Activated T-cell treated with anti-CD3 and anti-CD28 coated beads, Interleukin-2, amount 50 U/mL, for 24 hours (primary cell): ENCODE data around the gene APMAP.

Source experiments
- DNase-seq: peaks from one replicate; pipeline ENCODE4 v3.0.0-alpha.2; 2020
- H3K27ac Mint-ChIP-seq: 2 replicates; pipeline ENCODE4 v1.8.0; 2020; ENCODE audit warnings: mild to moderate bottlenecking, mixed read lengths
- H3K27me3 Mint-ChIP-seq: 2 replicates; pipeline ENCODE4 v1.8.0; 2020; ENCODE audit warnings: mixed read lengths
- H3K36me3 Mint-ChIP-seq: 2 replicates; pipeline ENCODE4 v1.8.0; 2020; ENCODE audit warnings: low read depth, mixed read lengths
- H3K4me1 Mint-ChIP-seq: 2 replicates; pipeline ENCODE4 v1.8.0; 2020; ENCODE audit warnings: low read depth, mixed read lengths
- H3K4me3 Mint-ChIP-seq: 2 replicates; pipeline ENCODE4 v1.8.0; 2020; ENCODE audit warnings: mild to moderate bottlenecking, moderate library complexity, mixed read lengths
- H3K9me3 Mint-ChIP-seq: 2 replicates; pipeline ENCODE4 v1.8.0; 2020; ENCODE audit warnings: mixed read lengths

The APMAP gene

GRCh38 chr20:24991897-24992486 is 559 bp downstream of the APMAP start:
- no peak for DNase-seq
- peaks cover 56% of the 10 kb centered on the region for H3K36me3 Mint-ChIP-seq
- peaks cover 71% of the 10 kb centered on the region for H3K4me1 Mint-ChIP-seq
- peak overlapping the region; percentile 96 for H3K27ac Mint-ChIP-seq
- no peaks in the 10 kb centered on the region for H3K27me3 Mint-ChIP-seq
- no peaks in the 10 kb centered on the region for H3K9me3 Mint-ChIP-seq
- peak overlapping the region; percentile 98 for H3K4me3 Mint-ChIP-seq

- DNase-seq: peak; percentile 19
- Mint-ChIP-seq H3K27ac (peak overlapping the region; percentile 96), H3K36me3 (peaks cover 66% of the 10 kb centered on the region), H3K27me3 (no peaks in the 10 kb centered on the region), H3K4me1 (peaks cover 83% of the 10 kb centered on the region), H3K9me3 (no peaks in the 10 kb centered on the region), H3K4me3 (peak overlapping the region; percentile 98)
Measured at GRCh38 chr20:24990810-24991252, 1.7 kb downstream of the APMAP start.

- H3K4me1 Mint-ChIP-seq: peaks cover 90% of the 10 kb centered on the region
- peak; percentile 9 for DNase-seq
- H3K27ac Mint-ChIP-seq: no peak overlapping the region
- peaks cover 81% of the 10 kb centered on the region for H3K36me3 Mint-ChIP-seq
- peak overlapping the region; percentile 7 for H3K4me3 Mint-ChIP-seq
- H3K9me3 Mint-ChIP-seq: no peaks in the 10 kb centered on the region
- no peaks in the 10 kb centered on the region for H3K27me3 Mint-ChIP-seq
Measured at GRCh38 chr20:24989162-24989561, 3.4 kb downstream of the APMAP start.

- Mint-ChIP-seq H3K4me1 (peaks cover 85% of the 10 kb centered on the region), H3K9me3 (no peaks in the 10 kb centered on the region), H3K36me3 (peaks cover 91% of the 10 kb centered on the region), H3K27ac (peak overlapping the region; percentile 59), H3K4me3 (no peak overlapping the region), H3K27me3 (no peaks in the 10 kb centered on the region)
- DNase-seq: peak; percentile 20
Measured at GRCh38 chr20:24987873-24988835, 4.4 kb downstream of the APMAP start.

- Mint-ChIP-seq H3K4me3 (no peak overlapping the region), H3K9me3 (no peaks in the 10 kb centered on the region), H3K27ac (peak overlapping the region; percentile 59), H3K36me3 (peaks cover 94% of the 10 kb centered on the region), H3K27me3 (no peaks in the 10 kb centered on the region), H3K4me1 (peaks cover 86% of the 10 kb centered on the region)
- peak; percentile 28 for DNase-seq
Measured at GRCh38 chr20:24987244-24987643, 5.3 kb downstream of the APMAP start.

- no peaks in the 10 kb centered on the region for H3K27me3 Mint-ChIP-seq
- H3K36me3 Mint-ChIP-seq: peaks cover 93% of the 10 kb centered on the region
- H3K27ac Mint-ChIP-seq: peak overlapping the region; percentile 59
- H3K4me1 Mint-ChIP-seq: peaks cover 89% of the 10 kb centered on the region
- no peaks in the 10 kb centered on the region for H3K9me3 Mint-ChIP-seq
- peak; percentile 5 for DNase-seq
- H3K4me3 Mint-ChIP-seq: no peak overlapping the region
Measured at GRCh38 chr20:24986436-24987015, 6.0 kb downstream of the APMAP start.

- peak; percentile 17 for DNase-seq
- Mint-ChIP-seq H3K4me3 (no peak overlapping the region), H3K4me1 (peaks cover 88% of the 10 kb centered on the region), H3K27me3 (no peaks in the 10 kb centered on the region), H3K27ac (peak overlapping the region; percentile 72), H3K9me3 (no peaks in the 10 kb centered on the region), H3K36me3 (peaks cover 95% of the 10 kb centered on the region)
Measured at GRCh38 chr20:24985802-24986201, 6.7 kb downstream of the APMAP start.

GRCh38 chr20:24984961-24985640 is 7.5 kb downstream of the APMAP start:
- Mint-ChIP-seq H3K4me3 (no peak overlapping the region), H3K27ac (peak overlapping the region; percentile 7), H3K4me1 (peaks cover 81% of the 10 kb centered on the region), H3K36me3 (peaks cover 96% of the 10 kb centered on the region), H3K9me3 (no peaks in the 10 kb centered on the region), H3K27me3 (no peaks in the 10 kb centered on the region)
- DNase-seq: peak; percentile 20

- peak overlapping the region; percentile 51 for H3K27ac Mint-ChIP-seq
- peaks cover 96% of the 10 kb centered on the region for H3K36me3 Mint-ChIP-seq
- peak; percentile 5 for DNase-seq
- H3K27me3 Mint-ChIP-seq: no peaks in the 10 kb centered on the region
- no peak overlapping the region for H3K4me3 Mint-ChIP-seq
- H3K4me1 Mint-ChIP-seq: peaks cover 79% of the 10 kb centered on the region
- no peaks in the 10 kb centered on the region for H3K9me3 Mint-ChIP-seq
Measured at GRCh38 chr20:24983896-24984295, 8.7 kb downstream of the APMAP start.

- peaks cover 96% of the 10 kb centered on the region for H3K36me3 Mint-ChIP-seq
- no peak overlapping the region for H3K4me3 Mint-ChIP-seq
- H3K4me1 Mint-ChIP-seq: peaks cover 62% of the 10 kb centered on the region
- DNase-seq: peak; percentile 26
- no peak overlapping the region for H3K27ac Mint-ChIP-seq
- no peaks in the 10 kb centered on the region for H3K27me3 Mint-ChIP-seq
- peaks cover under 1% of the 10 kb centered on the region for H3K9me3 Mint-ChIP-seq
Measured at GRCh38 chr20:24981790-24982189, 10.8 kb downstream of the APMAP start.

- Mint-ChIP-seq H3K36me3 (peaks cover 96% of the 10 kb centered on the region), H3K9me3 (peaks cover 3% of the 10 kb centered on the region), H3K27me3 (no peaks in the 10 kb centered on the region), H3K27ac (peak overlapping the region; percentile 33), H3K4me1 (peaks cover 58% of the 10 kb centered on the region), H3K4me3 (no peak overlapping the region)
- peak; percentile 20 for DNase-seq
Measured at GRCh38 chr20:24981282-24981681, 11.3 kb downstream of the APMAP start.

GRCh38 chr20:24980291-24981053 is 12.1 kb downstream of the APMAP start:
- H3K9me3 Mint-ChIP-seq: peaks cover 3% of the 10 kb centered on the region
- peaks cover 97% of the 10 kb centered on the region for H3K36me3 Mint-ChIP-seq
- H3K27me3 Mint-ChIP-seq: no peaks in the 10 kb centered on the region
- H3K27ac Mint-ChIP-seq: no peak overlapping the region
- H3K4me3 Mint-ChIP-seq: no peak overlapping the region
- DNase-seq: peak; percentile 8
- H3K4me1 Mint-ChIP-seq: peaks cover 53% of the 10 kb centered on the region

GRCh38 chr20:24979036-24979960 is 13.3 kb downstream of the APMAP start:
- no peak for DNase-seq
- H3K27me3 Mint-ChIP-seq: no peaks in the 10 kb centered on the region
- peaks cover 3% of the 10 kb centered on the region for H3K9me3 Mint-ChIP-seq
- H3K36me3 Mint-ChIP-seq: peaks cover 97% of the 10 kb centered on the region
- no peak overlapping the region for H3K27ac Mint-ChIP-seq
- H3K4me3 Mint-ChIP-seq: no peak overlapping the region
- H3K4me1 Mint-ChIP-seq: peaks cover 41% of the 10 kb centered on the region
